Urinary bladder (tissue), 4 donors: ENCODE data around the gene UTY. TPM values are rescaled to one million over a fixed set of nuclear protein-coding genes. Genes with fewer than 3 reads are reported as not detected.

Experiments used
- DNase-seq: peaks from one replicate; pipeline ENCODE4 v3.0.0-alpha.2; 2015; ENCODE audit errors: extremely low spot score
- H3K27ac ChIP-seq: one replicate; pipeline ENCODE4 v1.5.1; 2013; ENCODE audit warnings: low read depth, mild to moderate bottlenecking, moderate library complexity
- H3K36me3 ChIP-seq: one replicate; pipeline ENCODE4 v1.6.1; 2013; ENCODE audit warnings: mild to moderate bottlenecking, moderate library complexity; ENCODE audit not compliant: insufficient read depth
- H3K4me1 ChIP-seq: one replicate; pipeline ENCODE4 v1.6.1; 2013; ENCODE audit warnings: mild to moderate bottlenecking, moderate library complexity; ENCODE audit not compliant: insufficient read depth
- H3K4me3 ChIP-seq: one replicate; pipeline ENCODE4 v1.5.1; 2013; ENCODE audit warnings: low read depth, low read length
- WGBS: extraction: QIAGEN DNeasy Blood & Tissue Kit; methylation state at CpG from one replicate; pipeline ENCODE4 v1.1.7; 2013; 5-methylcytosine and 5-hydroxymethylcytosine counted together
- polyA plus RNA-seq: library from polyadenylated mRNA; stranded (reverse); fragments of 200-250 nt; gene quantifications from one replicate; pipeline ENCODE4 v1.2.3, GENCODE V29; 2013
- total RNA-seq: library from RNA; depleted of rRNA; stranded (reverse); fragments of >200 nt; gene quantifications from one replicate; pipeline ENCODE4 v1.2.3, GENCODE V29; 2014
- donor health status: healthy with polysubstance abuse.
- donor health status: healthy.

The UTY gene
- total and polyA plus RNA-seq, 2 donors, result 6.2 TPM; not detected in 1

- no peak overlapping the region for H3K27ac ChIP-seq
- H3K36me3 ChIP-seq, result no peaks in the 10 kb centered on the region
- no peaks in the 10 kb centered on the region for H3K4me1 ChIP-seq
- DNase-seq, result no peak
- H3K4me3 ChIP-seq, result no peak overlapping the region
- 87% methylated on average over 25 of the region's 25 CpGs for WGBS
Observed at GRCh38 chrY:13435968-13436937, 43.6 kb downstream of the UTY start.

- H3K27ac ChIP-seq, result no peak overlapping the region
Observed at GRCh38 chrY:13435206-13435967, 44.4 kb downstream of the UTY start.

GRCh38 chrY:13432293-13433025 lies 47.4 kb downstream of the UTY start:
- H3K4me3 ChIP-seq, result no peak overlapping the region
- peaks cover 1% of the 10 kb centered on the region for H3K36me3 ChIP-seq
- H3K27ac ChIP-seq, result no peak overlapping the region
- 96% methylated on average over 3 of the region's 3 CpGs for WGBS
- DNase-seq, result no peak
- H3K4me1 ChIP-seq, result no peaks in the 10 kb centered on the region

More at GRCh38 chrY:13435206-13435967, 44.4 kb downstream of the UTY start:
- H3K4me1 ChIP-seq, result no peaks in the 10 kb centered on the region
- H3K36me3 ChIP-seq, result peaks cover 1% of the 10 kb centered on the region
- WGBS, result 80% methylated on average over 22 of the region's 22 CpGs
- no peak overlapping the region for H3K4me3 ChIP-seq
- DNase-seq, result no peak

- DNase-seq, result no peak
- H3K4me1 ChIP-seq, result no peaks in the 10 kb centered on the region
- peaks cover 1% of the 10 kb centered on the region for H3K36me3 ChIP-seq
- WGBS, result 97% methylated on average over 3 of the region's 3 CpGs
- no peak overlapping the region for H3K27ac ChIP-seq
- H3K4me3 ChIP-seq, result no peak overlapping the region
Observed at GRCh38 chrY:13429551-13429950, 50.3 kb downstream of the UTY start.

GRCh38 chrY:13423281-13423732 lies 56.5 kb downstream of the UTY start:
- Histone ChIP-seq H3K4me1 (no peaks in the 10 kb centered on the region), H3K36me3 (no peaks in the 10 kb centered on the region), H3K27ac (no peak overlapping the region), H3K4me3 (no peak overlapping the region)
- WGBS, result 11% methylated on average over 5 of the region's 5 CpGs
- no peak for DNase-seq

GRCh38 chrY:13416869-13417661 lies 62.8 kb downstream of the UTY start:
- no peak overlapping the region for H3K27ac ChIP-seq
- WGBS, result 68% methylated on average over 6 of the region's 6 CpGs
- H3K4me3 ChIP-seq, result no peak overlapping the region
- H3K36me3 ChIP-seq, result no peaks in the 10 kb centered on the region
- no peaks in the 10 kb centered on the region for H3K4me1 ChIP-seq
- no peak for DNase-seq

GRCh38 chrY:13415556-13415955 lies 64.3 kb downstream of the UTY start:
- no peak for DNase-seq
- Histone ChIP-seq H3K4me1 (no peaks in the 10 kb centered on the region), H3K27ac (no peak overlapping the region), H3K36me3 (no peaks in the 10 kb centered on the region), H3K4me3 (no peak overlapping the region)

GRCh38 chrY:13398876-13399275 lies 81.0 kb downstream of the UTY start:
- no peak overlapping the region for H3K27ac ChIP-seq
- no peaks in the 10 kb centered on the region for H3K36me3 ChIP-seq
- WGBS, result 71% methylated on average over 2 of the region's 2 CpGs

GRCh38 chrY:13381110-13381683 lies 98.6 kb downstream of the UTY start:
- no peak for DNase-seq
- Histone ChIP-seq H3K27ac (no peak overlapping the region), H3K36me3 (no peaks in the 10 kb centered on the region), H3K4me1 (no peaks in the 10 kb centered on the region), H3K4me3 (no peak overlapping the region)
- WGBS, result 90% methylated on average over 7 of the region's 7 CpGs

More at GRCh38 chrY:13398876-13399275, 81.0 kb downstream of the UTY start:
- Histone ChIP-seq H3K4me3 (no peak overlapping the region), H3K4me1 (no peaks in the 10 kb centered on the region)
- no peak for DNase-seq

- Histone ChIP-seq H3K36me3 (no peaks in the 10 kb centered on the region), H3K27ac (no peak overlapping the region), H3K4me1 (no peaks in the 10 kb centered on the region), H3K4me3 (no peak overlapping the region)
- no peak for DNase-seq
- 91% methylated on average over 6 of the region's 6 CpGs for WGBS
Observed at GRCh38 chrY:13370868-13371800, 108.7 kb downstream of the UTY start.

- DNase-seq, result no peak
- Histone ChIP-seq H3K27ac (no peak overlapping the region), H3K4me3 (no peak overlapping the region), H3K36me3 (no peaks in the 10 kb centered on the region), H3K4me1 (no peaks in the 10 kb centered on the region)
Observed at GRCh38 chrY:13370245-13370644, 109.6 kb downstream of the UTY start.

- no peak overlapping the region for H3K27ac ChIP-seq
- DNase-seq, result no peak
- 94% methylated on average over 4 of the region's 4 CpGs for WGBS
- no peaks in the 10 kb centered on the region for H3K4me1 ChIP-seq
- no peak overlapping the region for H3K4me3 ChIP-seq
- H3K36me3 ChIP-seq, result no peaks in the 10 kb centered on the region
Observed at GRCh38 chrY:13368513-13368845, 111.4 kb downstream of the UTY start.
